Endothelial cell (in vitro differentiated cells): ENCODE results near the gene DDX3X. TPM values are rescaled to one million over a fixed set of nuclear protein-coding genes. Genes with fewer than 3 reads are reported as not detected.
"Not testable (repeated sequence)": the region's sequence is repeated elsewhere in the genome, so short reads cannot be mapped to it uniquely, and the experiment has no call there.

Experiments
- DNase-seq: peaks from one replicate; pipeline ENCODE4 v3.0.0; 2021; ENCODE audit warnings: low spot score
- H3K27ac Mint-ChIP-seq: one replicate; pipeline ENCODE4 v1.8.0; 2021; ENCODE audit warnings: mixed read lengths, inconsistent platforms; ENCODE audit not compliant: unreplicated experiment
- H3K27me3 Mint-ChIP-seq: one replicate; pipeline ENCODE4 v1.8.0; 2021; ENCODE audit warnings: mild to moderate bottlenecking, moderate library complexity, mixed read lengths, inconsistent platforms; ENCODE audit not compliant: unreplicated experiment
- H3K36me3 Mint-ChIP-seq: one replicate; pipeline ENCODE4 v1.8.0; 2021; ENCODE audit warnings: mild to moderate bottlenecking, low read depth, mixed read lengths, inconsistent platforms; ENCODE audit not compliant: unreplicated experiment
- H3K4me1 Mint-ChIP-seq: one replicate; pipeline ENCODE4 v1.8.0; 2021; ENCODE audit warnings: mild to moderate bottlenecking, mixed read lengths, inconsistent platforms; ENCODE audit not compliant: unreplicated experiment
- H3K4me3 Mint-ChIP-seq: one replicate; pipeline ENCODE4 v1.8.0; 2021; ENCODE audit warnings: mild to moderate bottlenecking, mixed read lengths, inconsistent platforms; ENCODE audit not compliant: unreplicated experiment
- H3K9me3 Mint-ChIP-seq: one replicate; pipeline ENCODE4 v1.8.0; 2021; ENCODE audit warnings: mixed read lengths, inconsistent platforms; ENCODE audit not compliant: unreplicated experiment
- total RNA-seq: library from RNA; stranded (reverse); fragmentation: NEBNext Ultra II Directional; extraction: Animal tissue kit (Norgen Biotek cat#: 25700); gene quantifications from one replicate; pipeline ENCODE4 v1.2.1, GENCODE V29; 2021; ENCODE audit not compliant: unreplicated experiment
- TF ChIP-seq, protein P1 (sequence below): fragments of 200-600 bp; sonication (generic); IDR thresholded peaks from one replicate; pipeline ENCODE4 v1.5.0; 2021; ENCODE audit warnings: antibody characterized with exemption; ENCODE audit not compliant: unreplicated experiment

The DDX3X gene
- total RNA-seq, 1 donor from 2014 or later, result 265 TPM

DNA sequence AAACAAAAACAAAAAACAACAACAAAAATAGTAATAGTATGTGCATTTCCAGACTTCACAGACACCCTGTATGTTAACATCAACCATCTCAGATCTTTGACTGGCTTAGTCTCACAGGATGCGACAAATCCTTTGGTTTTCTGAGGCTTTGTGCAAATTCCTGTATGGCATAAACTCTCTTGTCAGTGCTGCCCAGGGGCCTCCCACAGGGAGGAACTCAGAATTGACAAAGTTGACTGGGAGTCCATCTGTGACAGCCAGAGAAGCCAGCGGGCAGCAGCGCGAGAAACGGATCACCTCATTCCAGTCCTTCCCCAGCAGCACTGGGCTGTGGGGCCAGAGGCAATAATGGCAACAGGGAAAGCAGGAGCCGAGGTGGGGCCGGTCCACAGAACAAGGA is 19.1 kb upstream of the DDX3X start:
- H3K4me3 Mint-ChIP-seq, result no peak overlapping the region
- TF ChIP-seq, protein P1, sequence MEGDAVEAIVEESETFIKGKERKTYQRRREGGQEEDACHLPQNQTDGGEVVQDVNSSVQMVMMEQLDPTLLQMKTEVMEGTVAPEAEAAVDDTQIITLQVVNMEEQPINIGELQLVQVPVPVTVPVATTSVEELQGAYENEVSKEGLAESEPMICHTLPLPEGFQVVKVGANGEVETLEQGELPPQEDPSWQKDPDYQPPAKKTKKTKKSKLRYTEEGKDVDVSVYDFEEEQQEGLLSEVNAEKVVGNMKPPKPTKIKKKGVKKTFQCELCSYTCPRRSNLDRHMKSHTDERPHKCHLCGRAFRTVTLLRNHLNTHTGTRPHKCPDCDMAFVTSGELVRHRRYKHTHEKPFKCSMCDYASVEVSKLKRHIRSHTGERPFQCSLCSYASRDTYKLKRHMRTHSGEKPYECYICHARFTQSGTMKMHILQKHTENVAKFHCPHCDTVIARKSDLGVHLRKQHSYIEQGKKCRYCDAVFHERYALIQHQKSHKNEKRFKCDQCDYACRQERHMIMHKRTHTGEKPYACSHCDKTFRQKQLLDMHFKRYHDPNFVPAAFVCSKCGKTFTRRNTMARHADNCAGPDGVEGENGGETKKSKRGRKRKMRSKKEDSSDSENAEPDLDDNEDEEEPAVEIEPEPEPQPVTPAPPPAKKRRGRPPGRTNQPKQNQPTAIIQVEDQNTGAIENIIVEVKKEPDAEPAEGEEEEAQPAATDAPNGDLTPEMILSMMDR, result no peak
- peaks cover 2% of the 10 kb centered on the region for H3K27me3 Mint-ChIP-seq
- no peaks in the 10 kb centered on the region for H3K36me3 Mint-ChIP-seq
- DNase-seq, result no peak
- H3K9me3 Mint-ChIP-seq, result no peaks in the 10 kb centered on the region
- H3K27ac Mint-ChIP-seq, result no peak overlapping the region
- no peaks in the 10 kb centered on the region for H3K4me1 Mint-ChIP-seq

DNA sequence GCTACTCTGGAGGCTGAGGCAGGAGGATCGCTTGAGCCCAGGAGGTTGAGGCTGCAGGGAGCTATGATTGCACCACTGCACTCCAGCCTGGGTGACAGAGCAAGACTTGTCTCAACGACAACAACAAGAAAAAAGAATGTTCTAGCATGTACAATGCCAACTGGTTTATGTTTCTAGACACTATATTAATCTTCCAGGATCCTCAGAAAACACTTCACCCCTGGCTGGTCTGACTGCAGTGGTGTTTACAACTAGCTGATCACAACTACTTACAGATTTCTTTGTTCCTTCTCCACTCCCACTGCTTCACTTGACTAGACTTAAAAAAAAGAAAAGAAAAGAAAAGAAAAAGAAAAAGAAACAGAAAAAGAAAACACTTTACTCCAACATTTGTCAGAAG is 17.7 kb upstream of the DDX3X start:
- not testable (repeated sequence) for H3K9me3 Mint-ChIP-seq, H3K27ac Mint-ChIP-seq, H3K27me3 Mint-ChIP-seq, H3K4me3 Mint-ChIP-seq, H3K36me3 Mint-ChIP-seq, H3K4me1 Mint-ChIP-seq, DNase-seq

DNA sequence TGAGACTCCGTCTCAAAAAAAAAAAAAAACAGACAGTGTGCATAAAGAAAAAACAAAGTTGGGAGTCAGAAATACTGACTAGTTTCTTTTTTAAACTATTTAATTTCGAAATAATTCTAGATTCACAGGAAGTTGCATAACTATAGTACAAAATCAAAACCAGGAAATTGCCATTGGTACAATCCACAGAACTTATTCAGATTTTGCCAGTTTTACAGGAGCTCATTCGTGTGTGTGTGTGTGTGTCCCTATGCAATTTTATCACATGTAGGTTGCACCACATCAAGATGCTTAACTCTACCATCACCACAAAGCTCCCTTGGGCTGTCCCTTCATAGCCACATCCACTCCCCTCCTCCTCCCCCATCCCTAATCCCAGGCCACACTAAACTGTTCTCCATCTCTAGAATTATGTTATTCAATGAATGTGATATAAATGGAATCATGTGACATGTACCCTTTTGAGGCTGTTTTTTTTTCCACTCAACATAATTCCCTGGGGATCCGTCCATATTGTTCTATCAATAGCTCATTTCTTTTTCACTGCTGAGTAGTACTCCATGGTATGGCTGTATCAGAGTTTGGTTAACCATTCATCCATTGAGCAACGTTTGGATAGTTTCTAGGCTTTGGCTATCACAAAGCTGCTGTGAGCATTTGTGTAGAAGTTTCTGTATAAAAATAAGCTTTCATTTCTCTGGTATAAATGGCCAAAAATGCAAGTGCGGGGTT is 16.3 kb upstream of the DDX3X start:
- Mint-ChIP-seq H3K4me3 (no peak overlapping the region), H3K36me3 (no peaks in the 10 kb centered on the region), H3K27me3 (no peaks in the 10 kb centered on the region), H3K9me3 (no peaks in the 10 kb centered on the region), H3K4me1 (no peaks in the 10 kb centered on the region), H3K27ac (no peak overlapping the region)
- TF ChIP-seq, protein P1, result no peak
- no peak for DNase-seq

DNA sequence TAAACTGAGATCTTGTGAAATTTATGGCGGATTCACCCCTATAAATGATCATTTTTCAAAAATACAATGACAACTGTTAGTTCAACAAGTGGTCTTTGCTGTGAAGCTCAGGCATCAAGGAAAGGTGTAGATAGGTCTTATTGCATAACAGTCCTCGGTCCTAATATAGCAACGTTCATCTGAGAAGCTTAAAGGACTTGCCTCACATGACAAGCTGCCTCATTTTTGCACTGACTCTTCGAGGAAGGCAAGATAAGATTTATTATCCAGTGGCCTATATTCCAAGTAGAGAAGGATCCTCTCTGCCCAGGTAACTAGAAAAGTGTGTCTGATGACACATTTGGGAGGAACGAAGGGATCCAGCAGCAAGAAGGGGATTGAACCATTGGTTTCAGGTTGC is 13.6 kb upstream of the DDX3X start:
- H3K4me3 Mint-ChIP-seq, result no peak overlapping the region

DNA sequence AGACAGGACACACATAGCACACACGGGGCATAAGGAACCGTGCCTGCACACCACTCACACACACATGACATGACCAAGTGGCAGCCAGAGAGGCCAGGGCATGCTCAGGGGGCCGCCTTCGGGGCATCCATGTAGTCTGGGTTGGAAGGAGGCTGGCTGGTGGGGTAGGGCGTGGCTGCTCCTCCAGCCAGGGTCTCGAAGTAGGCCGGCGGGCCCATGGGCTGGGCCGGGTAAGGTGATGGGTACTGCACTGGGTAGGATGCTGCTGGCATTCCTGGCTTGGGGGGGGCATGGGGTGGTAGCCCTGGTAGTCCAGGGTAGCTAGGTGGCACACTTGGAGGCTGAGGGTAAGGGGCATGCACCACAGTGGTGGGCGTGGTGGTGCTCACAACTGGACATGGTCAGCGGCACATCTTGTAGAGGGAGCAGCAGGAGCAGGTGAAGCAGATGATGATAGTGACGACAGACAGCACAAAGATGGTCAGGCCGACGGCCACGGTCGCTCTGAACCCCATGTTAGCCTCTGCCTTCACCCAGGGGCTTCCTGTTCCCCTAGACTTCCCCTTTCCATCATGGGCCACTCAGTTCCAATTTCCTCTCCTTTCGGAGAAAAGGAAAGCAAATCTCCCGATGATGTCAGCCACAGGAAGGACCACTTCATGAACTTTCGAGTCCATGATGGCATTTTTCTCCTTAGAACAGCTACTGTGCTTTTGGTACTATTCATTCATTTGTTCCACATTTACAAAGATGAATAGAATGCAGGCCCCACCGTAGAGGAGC is 10.9 kb upstream of the DDX3X start:
- Mint-ChIP-seq H3K4me3 (no peak overlapping the region), H3K36me3 (no peaks in the 10 kb centered on the region), H3K27ac (no peak overlapping the region), H3K27me3 (no peaks in the 10 kb centered on the region), H3K4me1 (no peaks in the 10 kb centered on the region), H3K9me3 (no peaks in the 10 kb centered on the region)
- no peak for DNase-seq
- TF ChIP-seq, protein P1, result no peak

More for the DNA sequence above, 13.6 kb upstream of the DDX3X start:
- Mint-ChIP-seq H3K4me1 (no peaks in the 10 kb centered on the region), H3K27ac (no peak overlapping the region), H3K9me3 (no peaks in the 10 kb centered on the region), H3K27me3 (no peaks in the 10 kb centered on the region), H3K36me3 (no peaks in the 10 kb centered on the region)
- TF ChIP-seq, protein P1, result no peak
- DNase-seq, result no peak
